ENCODE measurements around the gene GPX2.

- TF ChIP-seq CTCF (IDR thresholded peaks at IDR 0.05 in 4 of 5, conservative IDR thresholded peaks at IDR 0.05 in 1 of 5): no peak
- TF ChIP-seq POLR2A (IDR thresholded peaks at IDR 0.05): no peak
These were observed 16.2 kb upstream of the GPX2 start for GRCh38 chr14:64958743-64959142.

Measured in gastrocnemius medialis (tissue), 4 donors.